Measurements from ENCODE around the gene SNIP1.

- TF ChIP-seq EP300 (IDR thresholded peaks at IDR 0.05) (no peak), POLR2A (IDR thresholded peaks at IDR 0.05) (no peak), CTCF (IDR thresholded peaks at IDR 0.05) (no peak)
Observed at GRCh38 chr1:37537378-37537777, 16.7 kb downstream of the SNIP1 start.
